Stimulated activated naive CD8-positive, alpha-beta T cell treated with anti-CD3 and anti-CD28 coated beads, Interleukin-15, amount 100 ng/mL, for 72 hours (primary cell): Measurements from ENCODE around the gene TRPM1.

Experiments
- ATAC-seq: fragments of 150-1000 bp; cut with Tn5 transposase; 2 replicates; pipeline ENCODE4 v1.10.0; 2021; ENCODE audit warnings: mild to moderate bottlenecking, moderate library complexity
- DNase-seq, 2 donors: peaks; one replicate each; pipeline ENCODE4 v3.0.0; 2021 to 2022
- H3K27ac Mint-ChIP-seq, 2 donors: one replicate each; pipeline ENCODE4 v1.8.0; 2022; ENCODE audit warnings: mild to moderate bottlenecking in 2 of 2, mixed read lengths in 2 of 2, moderate library complexity in 2 of 2
- H3K27me3 Mint-ChIP-seq: one replicate; pipeline ENCODE4 v1.8.0; 2022; ENCODE audit warnings: mixed read lengths
- H3K4me1 Mint-ChIP-seq: one replicate; pipeline ENCODE4 v1.8.0; 2022; ENCODE audit warnings: mild to moderate bottlenecking, mixed read lengths
- H3K4me3 Mint-ChIP-seq, 2 donors: one replicate each; pipeline ENCODE4 v1.8.0; 2022; ENCODE audit warnings: mild to moderate bottlenecking in 2 of 2, mixed read lengths in 2 of 2, moderate library complexity in 1 of 2
- H3K9me3 Mint-ChIP-seq, 2 donors: one replicate each; pipeline ENCODE4 v1.8.0; 2022; ENCODE audit warnings: mixed read lengths in 2 of 2

TRPM1 gene

GRCh38 chr15:30963681-30964080 lies 137.8 kb downstream of the TRPM1 start:
- ATAC-seq (no peak), DNase-seq (no peak)
- Mint-ChIP-seq H3K27me3 (no peaks in the 10 kb centered on the region), H3K4me1 (peaks cover 20% of the 10 kb centered on the region), H3K27ac (no peak overlapping the region), H3K4me3 (no peak overlapping the region), H3K9me3 (no peaks in the 10 kb centered on the region)

- H3K27ac Mint-ChIP-seq, result no peak overlapping the region
- no peak overlapping the region for H3K4me3 Mint-ChIP-seq
- DNase-seq (no peak), ATAC-seq (no peak)
- H3K27me3 Mint-ChIP-seq, result no peaks in the 10 kb centered on the region
- peaks cover 17% of the 10 kb centered on the region for H3K4me1 Mint-ChIP-seq
- no peaks in the 10 kb centered on the region for H3K9me3 Mint-ChIP-seq
These were observed 138.9 kb downstream of the TRPM1 start for GRCh38 chr15:30962659-30963058.

GRCh38 chr15:30962079-30962478 lies 139.4 kb downstream of the TRPM1 start:
- no peak overlapping the region for H3K4me3 Mint-ChIP-seq
- peaks cover 17% of the 10 kb centered on the region for H3K4me1 Mint-ChIP-seq
- no peak overlapping the region for H3K27ac Mint-ChIP-seq
- DNase-seq, result no peak
- ATAC-seq, result no peak
- no peaks in the 10 kb centered on the region for H3K27me3 Mint-ChIP-seq
- H3K9me3 Mint-ChIP-seq, result no peaks in the 10 kb centered on the region

GRCh38 chr15:30958219-30958618 lies 143.3 kb downstream of the TRPM1 start:
- DNase-seq, result no peak
- Mint-ChIP-seq H3K4me3 (no peak overlapping the region), H3K27me3 (no peaks in the 10 kb centered on the region), H3K27ac (no peak overlapping the region), H3K9me3 (no peaks in the 10 kb centered on the region), H3K4me1 (peaks cover 20% of the 10 kb centered on the region)
- ATAC-seq, result no peak

GRCh38 chr15:30956216-30957124 lies 145.1 kb downstream of the TRPM1 start:
- Mint-ChIP-seq H3K9me3 (no peaks in the 10 kb centered on the region), H3K27ac (no peak overlapping the region), H3K4me1 (peaks cover 9% of the 10 kb centered on the region), H3K27me3 (no peaks in the 10 kb centered on the region), H3K4me3 (no peak overlapping the region)
- no peak for ATAC-seq
- DNase-seq, result no peak

GRCh38 chr15:30954674-30955073 lies 146.9 kb downstream of the TRPM1 start:
- no peak overlapping the region for H3K4me3 Mint-ChIP-seq
- no peaks in the 10 kb centered on the region for H3K9me3 Mint-ChIP-seq
- ATAC-seq (no peak), DNase-seq (no peak)
- H3K4me1 Mint-ChIP-seq, result peaks cover 9% of the 10 kb centered on the region
- no peak overlapping the region for H3K27ac Mint-ChIP-seq
- no peaks in the 10 kb centered on the region for H3K27me3 Mint-ChIP-seq

GRCh38 chr15:30953731-30954378 lies 147.7 kb downstream of the TRPM1 start:
- Mint-ChIP-seq H3K4me3 (no peak overlapping the region), H3K4me1 (peaks cover 9% of the 10 kb centered on the region), H3K27ac (peak overlapping the region in 1 of 2 donors; percentile 68), H3K9me3 (no peaks in the 10 kb centered on the region), H3K27me3 (no peaks in the 10 kb centered on the region)
- DNase-seq (no peak), ATAC-seq (no peak)

- Mint-ChIP-seq H3K27ac (no peak overlapping the region), H3K9me3 (no peaks in the 10 kb centered on the region), H3K4me3 (no peak overlapping the region), H3K4me1 (peaks cover 9% of the 10 kb centered on the region), H3K27me3 (no peaks in the 10 kb centered on the region)
- ATAC-seq (no peak), DNase-seq (no peak)
These were observed 148.3 kb downstream of the TRPM1 start for GRCh38 chr15:30953183-30953582.
